ENCODE measurements around the gene HOXC9. TPM values are rescaled to one million over a fixed set of nuclear protein-coding genes. Genes with fewer than 3 reads are reported as not detected.

The HOXC9 gene
- total RNA-seq, 4 donors from 2014 or later: 4.4 to 10.5 (median 7.9) TPM

DNA sequence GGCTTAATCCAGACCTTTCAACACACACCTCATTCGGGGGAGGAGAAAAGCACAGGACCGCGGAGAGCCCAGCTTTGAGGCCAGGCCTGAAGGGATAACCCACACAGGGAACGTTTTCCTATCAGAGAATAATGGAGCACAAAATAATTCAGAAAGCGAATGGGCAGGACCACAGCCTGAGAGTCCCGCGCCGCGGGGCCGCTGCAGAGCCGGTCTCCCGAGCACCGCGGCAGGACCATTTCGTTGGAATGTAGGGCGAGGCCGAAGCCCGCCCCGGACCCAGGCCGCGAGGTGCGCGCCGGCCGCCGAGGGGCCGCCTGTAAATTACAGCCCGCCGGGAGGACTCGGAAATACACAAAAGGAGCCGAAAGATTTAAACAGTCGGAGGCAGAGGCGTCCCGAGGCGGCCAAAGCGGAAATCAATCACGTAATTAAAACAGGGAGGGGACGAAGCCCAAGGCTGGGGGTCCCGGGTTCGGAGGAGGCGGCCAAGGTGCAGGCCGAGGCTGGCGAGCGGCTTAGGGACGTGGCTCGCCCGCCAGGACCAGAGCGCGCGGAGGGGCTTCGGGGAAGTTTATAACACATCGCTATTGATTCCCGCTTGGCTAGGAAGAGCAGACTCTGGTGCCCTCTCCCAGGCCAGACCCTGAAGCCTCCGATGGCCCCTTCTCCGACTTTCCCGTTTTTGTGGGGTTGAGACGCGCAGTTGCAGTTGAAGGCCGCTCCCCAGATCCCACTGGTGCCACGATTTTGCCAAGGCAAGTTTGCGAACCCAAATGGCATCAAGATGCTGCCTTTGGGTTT is 47.4 kb downstream of the HOXC9 start:
- H3K27me3 ChIP-seq: peaks cover 0 to 14% of the 10 kb centered on the region in 2 donors
- H3K4me1 ChIP-seq: peaks cover 0 to 81% (median 11%) of the 10 kb centered on the region in 4 donors
- 29 to 38% methylated on average over 46 to 48 of the region's 61 CpGs for WGBS, 2 donors
- no peak for DNase-seq (ENCODE audit: low spot score in 2 of 2)
- H3K4me3 ChIP-seq: peak overlapping the region; percentile 12 to 43 (median 28)
- TF ChIP-seq POLR2A (IDR thresholded peaks at IDR 0.05) (no peak), EP300 (IDR thresholded peaks at IDR 0.05) (no peak)
- TF ChIP-seq, protein P1, sequence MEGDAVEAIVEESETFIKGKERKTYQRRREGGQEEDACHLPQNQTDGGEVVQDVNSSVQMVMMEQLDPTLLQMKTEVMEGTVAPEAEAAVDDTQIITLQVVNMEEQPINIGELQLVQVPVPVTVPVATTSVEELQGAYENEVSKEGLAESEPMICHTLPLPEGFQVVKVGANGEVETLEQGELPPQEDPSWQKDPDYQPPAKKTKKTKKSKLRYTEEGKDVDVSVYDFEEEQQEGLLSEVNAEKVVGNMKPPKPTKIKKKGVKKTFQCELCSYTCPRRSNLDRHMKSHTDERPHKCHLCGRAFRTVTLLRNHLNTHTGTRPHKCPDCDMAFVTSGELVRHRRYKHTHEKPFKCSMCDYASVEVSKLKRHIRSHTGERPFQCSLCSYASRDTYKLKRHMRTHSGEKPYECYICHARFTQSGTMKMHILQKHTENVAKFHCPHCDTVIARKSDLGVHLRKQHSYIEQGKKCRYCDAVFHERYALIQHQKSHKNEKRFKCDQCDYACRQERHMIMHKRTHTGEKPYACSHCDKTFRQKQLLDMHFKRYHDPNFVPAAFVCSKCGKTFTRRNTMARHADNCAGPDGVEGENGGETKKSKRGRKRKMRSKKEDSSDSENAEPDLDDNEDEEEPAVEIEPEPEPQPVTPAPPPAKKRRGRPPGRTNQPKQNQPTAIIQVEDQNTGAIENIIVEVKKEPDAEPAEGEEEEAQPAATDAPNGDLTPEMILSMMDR (IDR thresholded peaks at IDR 0.05): no peak
- H3K36me3 ChIP-seq: no peaks in the 10 kb centered on the region
- H3K9me3 ChIP-seq: no peaks in the 10 kb centered on the region
- peak overlapping the region; percentile 71 to 89 (median 80) for H3K27ac ChIP-seq

GRCh38 chr12:54047964-54048303 is 48.0 kb downstream of the HOXC9 start:
- Histone ChIP-seq H3K27me3 (peaks cover 0 to 14% of the 10 kb centered on the region in 2 donors), H3K4me1 (peaks cover 0 to 81% (median 14%) of the 10 kb centered on the region in 4 donors), H3K36me3 (no peaks in the 10 kb centered on the region), H3K27ac (peak overlapping the region; percentile 71 to 89 (median 80)), H3K4me3 (peak overlapping the region in 2 of 4 donors; percentile 12 to 43), H3K9me3 (no peaks in the 10 kb centered on the region)
- no peak for TF ChIP-seq POLR2A (IDR thresholded peaks at IDR 0.05)
- TF ChIP-seq, protein P1 (IDR thresholded peaks at IDR 0.05): no peak
- TF ChIP-seq EP300 (IDR thresholded peaks at IDR 0.05): no peak
- DNase-seq (ENCODE audit: low spot score in 2 of 2): no peak
- WGBS, 2 donors: 34 to 62% methylated on average over 8 of the region's 8 CpGs

DNA sequence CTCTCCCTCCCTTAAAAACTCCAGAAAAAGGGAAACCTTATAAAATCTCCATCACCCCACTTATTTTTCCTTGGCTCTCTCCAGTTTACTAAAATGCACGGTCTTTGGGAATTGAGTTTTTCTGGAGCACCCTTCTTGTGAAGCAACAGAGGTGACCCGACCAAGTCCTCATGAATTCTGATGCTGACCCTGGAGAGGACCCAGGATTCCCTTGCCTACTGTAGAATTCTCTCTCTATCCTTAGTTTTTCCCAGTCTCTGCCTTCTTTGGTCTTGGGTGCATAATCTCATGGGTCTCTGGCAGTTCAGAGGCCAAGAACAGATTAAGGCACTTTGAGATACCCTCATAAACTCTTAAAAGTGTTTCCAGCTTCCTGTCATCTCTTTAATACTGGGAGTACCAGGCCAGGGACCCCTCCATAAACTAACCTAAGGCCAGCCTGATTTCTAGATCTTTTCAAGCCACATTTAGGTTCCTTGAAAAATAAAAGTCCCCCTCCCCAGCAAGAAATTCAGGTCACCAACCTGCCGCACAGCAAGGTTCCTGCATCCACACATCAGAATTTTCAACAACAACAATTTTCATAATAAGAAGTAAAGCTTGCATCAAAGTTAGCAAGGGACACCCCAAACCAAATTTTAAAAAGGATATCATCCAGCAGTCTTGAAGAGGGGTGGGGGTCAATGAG is 48.6 kb downstream of the HOXC9 start:
- H3K4me3 ChIP-seq: no peak overlapping the region
- H3K27me3 ChIP-seq: peaks cover 0 to 14% of the 10 kb centered on the region in 2 donors
- H3K27ac ChIP-seq: peak overlapping the region; percentile 71 to 89 (median 80)
- H3K9me3 ChIP-seq: no peaks in the 10 kb centered on the region
- H3K4me1 ChIP-seq: peaks cover 0 to 81% (median 12%) of the 10 kb centered on the region in 4 donors
- H3K36me3 ChIP-seq: no peaks in the 10 kb centered on the region
- no peak for DNase-seq (ENCODE audit: low spot score in 2 of 2)
- 58 to 61% methylated on average over 3 of the region's 3 CpGs for WGBS, 2 donors
- TF ChIP-seq POLR2A (IDR thresholded peaks at IDR 0.05): no peak
- TF ChIP-seq, protein P1 (IDR thresholded peaks at IDR 0.05): no peak
- TF ChIP-seq EP300 (IDR thresholded peaks at IDR 0.05): no peak

DNA sequence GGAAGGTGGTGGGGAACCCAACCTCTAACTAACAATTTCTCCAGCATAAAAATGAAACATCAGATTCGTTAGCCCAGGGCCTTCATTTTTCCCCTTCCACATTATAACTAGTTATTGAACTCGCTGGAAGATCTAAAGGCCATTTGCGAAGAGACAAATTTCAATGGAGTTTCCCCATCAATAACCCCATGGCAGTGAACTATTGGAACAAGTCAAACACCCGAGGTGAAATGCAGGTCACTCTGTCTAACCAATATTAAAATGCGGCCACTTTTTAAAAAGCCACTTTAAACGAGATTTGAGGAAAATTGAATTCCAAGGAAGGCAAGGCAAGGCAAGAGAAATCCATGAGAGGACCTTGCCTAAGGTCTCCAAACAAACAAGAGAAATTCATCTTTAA is 49.1 kb downstream of the HOXC9 start:
- no peak for DNase-seq (ENCODE audit: low spot score in 2 of 2)
- TF ChIP-seq, protein P1 (IDR thresholded peaks at IDR 0.05): no peak
- no peak for TF ChIP-seq EP300 (IDR thresholded peaks at IDR 0.05)
- no peak for TF ChIP-seq POLR2A (IDR thresholded peaks at IDR 0.05)
- Histone ChIP-seq H3K4me3 (no peak overlapping the region), H3K9me3 (no peaks in the 10 kb centered on the region), H3K36me3 (no peaks in the 10 kb centered on the region), H3K4me1 (peaks cover 0 to 76% (median 10%) of the 10 kb centered on the region in 4 donors), H3K27ac (peak overlapping the region in 3 of 4 donors; percentile 45 to 89 (median 88)), H3K27me3 (peaks cover 0 to 17% of the 10 kb centered on the region in 2 donors)
- 59 to 61% methylated on average over 6 of the region's 6 CpGs for WGBS, 2 donors

DNA sequence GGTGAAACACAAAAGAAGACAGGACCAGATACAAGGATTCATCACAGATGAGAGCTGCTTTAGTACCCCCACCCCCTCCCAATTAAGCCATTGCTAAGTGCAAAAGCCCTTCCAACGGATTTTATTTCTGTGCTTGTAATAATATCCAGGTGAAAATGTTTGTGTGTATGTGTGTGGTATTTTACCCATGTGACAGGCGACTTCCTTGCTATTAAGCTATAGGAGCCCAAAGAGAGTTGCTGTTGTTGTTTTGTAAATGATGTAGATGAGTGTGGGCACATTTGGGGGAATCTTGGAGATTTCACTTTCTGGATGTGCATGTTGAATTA is 50.5 kb downstream of the HOXC9 start:
- TF ChIP-seq POLR2A (IDR thresholded peaks at IDR 0.05) (no peak), EP300 (IDR thresholded peaks at IDR 0.05) (no peak)
- TF ChIP-seq, protein P1 (IDR thresholded peaks at IDR 0.05): no peak
- Histone ChIP-seq H3K9me3 (no peaks in the 10 kb centered on the region), H3K4me3 (peak overlapping the region in 3 of 4 donors; percentile 3 to 9 (median 8)), H3K4me1 (peaks cover 0 to 78% (median 5%) of the 10 kb centered on the region in 4 donors), H3K27ac (peak overlapping the region; percentile 45 to 89 (median 84)), H3K27me3 (peaks cover 0 to 17% of the 10 kb centered on the region in 2 donors), H3K36me3 (no peaks in the 10 kb centered on the region)
- DNase-seq (ENCODE audit: low spot score in 2 of 2): no peak
- 52% methylated on average over 2 of the region's 2 CpGs for WGBS, 2 donors
